ENCODE results near the gene ADGRA1. TPM values are rescaled to one million over a fixed set of nuclear protein-coding genes. Genes with fewer than 3 reads are reported as not detected.

Gene ADGRA1
- total and polyA plus RNA-seq, 7 donors: 0.05 to 0.84 (median 0.08) TPM; not detected in 2

- intact Hi-C loops (cut with DNase I): no loop called here
Observed at GRCh38 chr10:133043541-133044225, 44.0 kb upstream of the ADGRA1 start.

DNA sequence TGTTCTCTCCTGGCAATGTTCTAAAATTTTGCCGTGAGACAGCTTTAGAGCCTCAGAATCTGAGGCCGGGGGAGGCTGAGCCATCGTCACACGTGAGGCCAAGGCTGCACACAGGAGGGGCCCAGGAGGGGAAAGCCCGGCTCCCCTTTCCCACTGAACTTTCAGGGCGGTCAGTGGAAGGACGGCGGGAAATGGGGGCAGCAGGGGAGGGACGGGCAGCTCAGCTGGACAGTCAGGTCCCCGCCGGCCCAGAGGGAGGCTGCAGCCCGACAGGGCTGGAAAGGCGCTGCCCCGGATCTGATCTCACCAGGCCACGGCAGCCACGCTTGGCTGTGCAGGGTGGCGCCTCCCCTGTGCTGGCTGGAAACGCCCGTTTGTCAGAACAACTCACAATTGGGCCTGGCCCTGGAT lies 43.3 kb upstream of the ADGRA1 start:
- ATAC-seq (no peak), DNase-seq (no peak)
- Histone ChIP-seq H3K27me3 (ENCODE audit: insufficient read depth in 3 of 3, low read length in 2 of 3) (peaks cover 0 to 61% (median 12%) of the 10 kb centered on the region in 3 donors), H3K27ac (no peak overlapping the region), H3K36me3 (ENCODE audit: insufficient read depth in 1 of 2, low read depth in 1 of 2) (no peaks in the 10 kb centered on the region), H3K9me3 (no peaks in the 10 kb centered on the region), H3K4me1 (no peaks in the 10 kb centered on the region), H3K4me3 (no peak overlapping the region)
- intact Hi-C loops (cut with DNase I): no loop called here
- TF ChIP-seq, protein P1, sequence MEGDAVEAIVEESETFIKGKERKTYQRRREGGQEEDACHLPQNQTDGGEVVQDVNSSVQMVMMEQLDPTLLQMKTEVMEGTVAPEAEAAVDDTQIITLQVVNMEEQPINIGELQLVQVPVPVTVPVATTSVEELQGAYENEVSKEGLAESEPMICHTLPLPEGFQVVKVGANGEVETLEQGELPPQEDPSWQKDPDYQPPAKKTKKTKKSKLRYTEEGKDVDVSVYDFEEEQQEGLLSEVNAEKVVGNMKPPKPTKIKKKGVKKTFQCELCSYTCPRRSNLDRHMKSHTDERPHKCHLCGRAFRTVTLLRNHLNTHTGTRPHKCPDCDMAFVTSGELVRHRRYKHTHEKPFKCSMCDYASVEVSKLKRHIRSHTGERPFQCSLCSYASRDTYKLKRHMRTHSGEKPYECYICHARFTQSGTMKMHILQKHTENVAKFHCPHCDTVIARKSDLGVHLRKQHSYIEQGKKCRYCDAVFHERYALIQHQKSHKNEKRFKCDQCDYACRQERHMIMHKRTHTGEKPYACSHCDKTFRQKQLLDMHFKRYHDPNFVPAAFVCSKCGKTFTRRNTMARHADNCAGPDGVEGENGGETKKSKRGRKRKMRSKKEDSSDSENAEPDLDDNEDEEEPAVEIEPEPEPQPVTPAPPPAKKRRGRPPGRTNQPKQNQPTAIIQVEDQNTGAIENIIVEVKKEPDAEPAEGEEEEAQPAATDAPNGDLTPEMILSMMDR (IDR thresholded peaks at IDR 0.05): no peak
- WGBS, 3 donors: 60 to 64% (median 62%) methylated on average over 18 to 19 of the region's 19 CpGs

More at GRCh38 chr10:133043541-133044225, 44.0 kb upstream of the ADGRA1 start:
- Histone ChIP-seq H3K36me3 (ENCODE audit: insufficient read depth in 1 of 2, low read depth in 1 of 2) (no peaks in the 10 kb centered on the region), H3K9me3 (no peaks in the 10 kb centered on the region), H3K27ac (no peak overlapping the region), H3K4me1 (no peaks in the 10 kb centered on the region), H3K27me3 (ENCODE audit: insufficient read depth in 3 of 3, low read length in 2 of 3) (peaks cover 0 to 67% (median 17%) of the 10 kb centered on the region in 3 donors), H3K4me3 (no peak overlapping the region)
- TF ChIP-seq, protein P1 (IDR thresholded peaks at IDR 0.05): no peak
- no peak for ATAC-seq
- no peak for DNase-seq
- 82 to 83% (median 82%) methylated on average over 17 to 18 of the region's 18 CpGs for WGBS, 3 donors

GRCh38 chr10:133045556-133046389 lies 42.0 kb upstream of the ADGRA1 start:
- intact Hi-C loops (cut with DNase I): no loop called here
- H3K4me1 ChIP-seq: no peaks in the 10 kb centered on the region
- H3K27ac ChIP-seq: no peak overlapping the region
- H3K4me3 ChIP-seq: no peak overlapping the region
- WGBS, 3 donors: 72 to 78% (median 73%) methylated on average over 26 of the region's 26 CpGs
- DNase-seq (no peak), ATAC-seq (no peak)
- peaks cover 0 to 60% (median 12%) of the 10 kb centered on the region in 3 donors for H3K27me3 ChIP-seq (ENCODE audit: insufficient read depth in 3 of 3, low read length in 2 of 3)
- no peaks in the 10 kb centered on the region for H3K36me3 ChIP-seq (ENCODE audit: insufficient read depth in 1 of 2, low read depth in 1 of 2)
- TF ChIP-seq, protein P1 (IDR thresholded peaks at IDR 0.05): no peak
- no peaks in the 10 kb centered on the region for H3K9me3 ChIP-seq

- Histone ChIP-seq H3K4me1 (no peaks in the 10 kb centered on the region), H3K4me3 (no peak overlapping the region), H3K27me3 (ENCODE audit: insufficient read depth in 3 of 3, low read length in 2 of 3) (peaks cover 0 to 56% (median 9%) of the 10 kb centered on the region in 3 donors), H3K9me3 (no peaks in the 10 kb centered on the region), H3K36me3 (ENCODE audit: insufficient read depth in 1 of 2, low read depth in 1 of 2) (no peaks in the 10 kb centered on the region), H3K27ac (no peak overlapping the region)
- ATAC-seq (no peak), DNase-seq (no peak)
- WGBS, 3 donors: 76 to 86% (median 84%) methylated on average over 14 of the region's 14 CpGs
- TF ChIP-seq, protein P1 (IDR thresholded peaks at IDR 0.05): no peak
- intact Hi-C loops (cut with DNase I): no loop called here
Observed at GRCh38 chr10:133046390-133046765, 41.3 kb upstream of the ADGRA1 start.

Data from psoas muscle (tissue), 8 donors.